Uterus (tissue), 4 donors: ENCODE data around the gene IRS2. TPM values are rescaled to one million over a fixed set of nuclear protein-coding genes. Genes with fewer than 3 reads are reported as not detected.
"Not testable (repeated sequence)": the region's sequence is repeated elsewhere in the genome, so short reads cannot be mapped to it uniquely, and the experiment has no call there.

Experiments used
- DNase-seq, 2 donors: peaks; one replicate each; pipeline ENCODE4 v3.0.0-alpha.2; 2019 to 2020
- H3K27ac ChIP-seq, 2 donors: fragments of 200-600 bp; sonication (generic); 1 replicate in 1 of 2; 2 replicates in 1 of 2; pipeline ENCODE4 v1.5.1; 2016 to 2018
- H3K27me3 ChIP-seq, 2 donors: fragments of 200-600 bp; sonication (generic); one replicate each; pipeline ENCODE4 v1.5.1; 2018 to 2019; ENCODE audit warnings: control low read depth in 1 of 2
- H3K36me3 ChIP-seq, 2 donors: fragments of 200-600 bp; sonication (generic); one replicate each; pipeline ENCODE4 v1.5.1; 2019; ENCODE audit warnings: control low read depth in 1 of 2
- H3K4me1 ChIP-seq, 2 donors: fragments of 200-600 bp; sonication (generic); one replicate each; pipeline ENCODE4 v1.5.1; 2018 to 2019; ENCODE audit warnings: control low read depth in 1 of 2
- H3K4me3 ChIP-seq, 2 donors: fragments of 200-600 bp; sonication (generic); 1 replicate in 1 of 2; 2 replicates in 1 of 2; pipeline ENCODE4 v1.5.1; 2018 to 2019; ENCODE audit warnings: mild to moderate bottlenecking in 1 of 2
- H3K9me3 ChIP-seq, 2 donors: fragments of 200-600 bp; sonication (generic); one replicate each; pipeline ENCODE4 v1.5.1; 2019; ENCODE audit warnings: control low read depth in 1 of 2
- POLR2A ChIP-seq, 2 donors: fragments of 450-650 bp; IDR thresholded peaks; one replicate each; pipeline ENCODE4 v1.6.1; 2016; ENCODE audit warnings: antibody characterized with exemption in 2 of 2, mild to moderate bottlenecking in 1 of 2, moderate library complexity in 1 of 2
- intact Hi-C: fragments of 100-400 bp; cut with DNase I; formaldehyde crosslinking; loops from one replicate; pipeline ENCODE4 v1.15.1; 2023; ENCODE audit warnings: low total_unique reads
- total RNA-seq, 4 donors: library from RNA; depleted of rRNA in 3 of 4; stranded (reverse); fragments of >200 nt in 3 of 4; gene quantifications; one replicate each; pipeline versions ENCODE4 v1.1.0 to v1.2.4, GENCODE V29; 2014 to 2023
- TF ChIP-seq, protein P1 (sequence below), 4 experiments: fragments of 200-600 bp in 2 of 4; fragments of 450-650 bp in 2 of 4; sonication (generic) in 2 of 4; IDR thresholded peaks; one replicate each; pipeline ENCODE4 v1.5.1; 2016 to 2019; ENCODE audit warnings: antibody characterized with exemption in 4 of 4, mild to moderate bottlenecking in 2 of 4, moderate library complexity in 1 of 4
- donor health status: DM: yes; HTN: yes; CAD: no.

IRS2 gene, protein sequence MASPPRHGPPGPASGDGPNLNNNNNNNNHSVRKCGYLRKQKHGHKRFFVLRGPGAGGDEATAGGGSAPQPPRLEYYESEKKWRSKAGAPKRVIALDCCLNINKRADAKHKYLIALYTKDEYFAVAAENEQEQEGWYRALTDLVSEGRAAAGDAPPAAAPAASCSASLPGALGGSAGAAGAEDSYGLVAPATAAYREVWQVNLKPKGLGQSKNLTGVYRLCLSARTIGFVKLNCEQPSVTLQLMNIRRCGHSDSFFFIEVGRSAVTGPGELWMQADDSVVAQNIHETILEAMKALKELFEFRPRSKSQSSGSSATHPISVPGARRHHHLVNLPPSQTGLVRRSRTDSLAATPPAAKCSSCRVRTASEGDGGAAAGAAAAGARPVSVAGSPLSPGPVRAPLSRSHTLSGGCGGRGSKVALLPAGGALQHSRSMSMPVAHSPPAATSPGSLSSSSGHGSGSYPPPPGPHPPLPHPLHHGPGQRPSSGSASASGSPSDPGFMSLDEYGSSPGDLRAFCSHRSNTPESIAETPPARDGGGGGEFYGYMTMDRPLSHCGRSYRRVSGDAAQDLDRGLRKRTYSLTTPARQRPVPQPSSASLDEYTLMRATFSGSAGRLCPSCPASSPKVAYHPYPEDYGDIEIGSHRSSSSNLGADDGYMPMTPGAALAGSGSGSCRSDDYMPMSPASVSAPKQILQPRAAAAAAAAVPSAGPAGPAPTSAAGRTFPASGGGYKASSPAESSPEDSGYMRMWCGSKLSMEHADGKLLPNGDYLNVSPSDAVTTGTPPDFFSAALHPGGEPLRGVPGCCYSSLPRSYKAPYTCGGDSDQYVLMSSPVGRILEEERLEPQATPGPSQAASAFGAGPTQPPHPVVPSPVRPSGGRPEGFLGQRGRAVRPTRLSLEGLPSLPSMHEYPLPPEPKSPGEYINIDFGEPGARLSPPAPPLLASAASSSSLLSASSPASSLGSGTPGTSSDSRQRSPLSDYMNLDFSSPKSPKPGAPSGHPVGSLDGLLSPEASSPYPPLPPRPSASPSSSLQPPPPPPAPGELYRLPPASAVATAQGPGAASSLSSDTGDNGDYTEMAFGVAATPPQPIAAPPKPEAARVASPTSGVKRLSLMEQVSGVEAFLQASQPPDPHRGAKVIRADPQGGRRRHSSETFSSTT (N-terminal part only)
- total RNA-seq: 10 to 100 TPM in 2 of 4 donors, 1 to 10 TPM in 2; 6.5 to 20.3 (median 11.7) TPM

DNA sequence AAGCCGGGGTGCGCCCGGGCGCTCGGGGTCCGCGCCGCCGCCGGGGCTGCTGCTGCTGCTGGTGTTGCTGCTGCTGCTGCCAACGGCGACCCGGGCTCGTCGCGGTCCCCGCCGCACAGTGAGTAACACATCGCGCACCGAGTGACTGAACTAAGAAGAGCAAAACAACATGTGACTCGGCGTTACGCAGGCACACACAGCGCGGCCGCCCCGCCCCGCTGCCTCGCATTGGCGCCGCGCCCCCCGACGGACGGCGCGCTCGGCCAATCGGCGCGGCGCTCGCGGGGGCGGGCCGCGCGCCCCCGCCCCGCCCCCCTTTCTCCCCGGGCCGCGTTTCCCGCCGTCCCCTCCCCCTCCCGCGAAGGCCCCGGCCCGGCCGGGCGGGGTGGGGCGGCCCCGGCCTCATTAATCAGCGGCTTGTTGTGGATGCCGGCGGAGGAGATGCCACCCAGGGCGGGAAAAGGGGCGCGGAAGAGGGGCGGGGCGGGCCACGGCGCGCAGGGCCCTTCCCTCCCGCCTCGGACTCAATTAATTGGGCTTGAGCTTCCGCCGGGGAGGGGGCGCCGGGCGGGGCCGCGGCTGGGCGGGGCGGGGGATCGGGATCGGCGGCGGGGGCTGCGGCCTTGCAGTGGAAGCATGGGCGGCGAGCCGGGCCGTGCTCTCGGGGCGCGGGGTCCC is at the start of gene IRS2:
Gene IRS2 (minus strand): TSS at position 127 of the 678 bp plus-strand sequence. CDS start 530 bp downstream, outside the sequence.
- H3K27me3 ChIP-seq: peaks cover 0 to 5% of the 10 kb centered on the region in 2 donors
- peak; percentile 88 to 93 for DNase-seq
- intact Hi-C loops: loop anchor here (10.0 kb wide), 1 partner anchor 328 kb away; no protein-coding TSS in a partner anchor
- peak; percentile 98 to 99 for TF ChIP-seq POLR2A (IDR thresholded peaks at IDR 0.05)
- TF ChIP-seq, protein P1, sequence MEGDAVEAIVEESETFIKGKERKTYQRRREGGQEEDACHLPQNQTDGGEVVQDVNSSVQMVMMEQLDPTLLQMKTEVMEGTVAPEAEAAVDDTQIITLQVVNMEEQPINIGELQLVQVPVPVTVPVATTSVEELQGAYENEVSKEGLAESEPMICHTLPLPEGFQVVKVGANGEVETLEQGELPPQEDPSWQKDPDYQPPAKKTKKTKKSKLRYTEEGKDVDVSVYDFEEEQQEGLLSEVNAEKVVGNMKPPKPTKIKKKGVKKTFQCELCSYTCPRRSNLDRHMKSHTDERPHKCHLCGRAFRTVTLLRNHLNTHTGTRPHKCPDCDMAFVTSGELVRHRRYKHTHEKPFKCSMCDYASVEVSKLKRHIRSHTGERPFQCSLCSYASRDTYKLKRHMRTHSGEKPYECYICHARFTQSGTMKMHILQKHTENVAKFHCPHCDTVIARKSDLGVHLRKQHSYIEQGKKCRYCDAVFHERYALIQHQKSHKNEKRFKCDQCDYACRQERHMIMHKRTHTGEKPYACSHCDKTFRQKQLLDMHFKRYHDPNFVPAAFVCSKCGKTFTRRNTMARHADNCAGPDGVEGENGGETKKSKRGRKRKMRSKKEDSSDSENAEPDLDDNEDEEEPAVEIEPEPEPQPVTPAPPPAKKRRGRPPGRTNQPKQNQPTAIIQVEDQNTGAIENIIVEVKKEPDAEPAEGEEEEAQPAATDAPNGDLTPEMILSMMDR (IDR thresholded peaks at IDR 0.05): peak in 1 of 4 experiments; percentile 39
- peak within 1 kb of the TSS; percentile 37 to 64 for H3K4me3 ChIP-seq
- H3K4me1 ChIP-seq: peaks cover 0 to 16% of the 10 kb centered on the region in 2 donors
- no peaks in the 10 kb centered on the region for H3K36me3 ChIP-seq
- peak within 1 kb of the TSS; percentile 93 to 98 for H3K27ac ChIP-seq
- no peaks in the 10 kb centered on the region for H3K9me3 ChIP-seq

DNA sequence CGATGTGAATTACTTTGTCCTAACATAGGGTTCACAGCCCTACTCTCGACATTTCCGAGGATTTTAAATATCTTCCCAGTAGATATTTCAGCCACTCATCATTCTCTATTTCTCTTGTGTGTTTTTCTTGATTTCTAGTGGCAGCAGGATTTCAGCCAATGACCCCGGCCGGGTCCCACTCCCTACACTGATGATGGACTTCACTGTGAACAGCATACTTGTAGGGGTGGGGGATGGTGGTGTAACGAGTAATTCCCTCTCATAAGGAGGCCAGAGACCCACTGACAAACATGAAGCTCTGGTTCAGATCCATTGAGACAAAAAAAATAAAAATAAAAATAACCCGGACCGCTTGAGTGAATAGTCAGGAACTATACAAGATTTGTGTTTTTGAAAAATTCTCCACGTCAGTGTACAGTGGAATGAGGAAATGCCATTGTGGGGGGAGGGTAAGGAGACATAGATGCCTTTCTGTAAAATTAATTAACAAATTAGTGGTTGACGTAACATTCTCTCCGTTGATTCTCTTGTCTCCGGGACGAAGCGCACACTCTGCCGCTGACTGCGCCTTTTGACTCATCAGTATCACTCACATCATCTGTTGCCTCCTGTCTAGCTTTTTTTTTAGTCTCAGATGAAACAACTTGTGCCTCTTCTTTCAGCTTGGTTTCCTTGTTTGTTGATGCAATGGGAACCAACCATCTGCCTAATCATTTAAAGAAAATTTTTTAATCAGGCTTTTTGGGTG is 48.8 kb upstream of the IRS2 start:
- intact Hi-C loops: no loop called here
- no peak for TF ChIP-seq POLR2A (IDR thresholded peaks at IDR 0.05)
- TF ChIP-seq, protein P1 (IDR thresholded peaks at IDR 0.05): no peak

DNA sequence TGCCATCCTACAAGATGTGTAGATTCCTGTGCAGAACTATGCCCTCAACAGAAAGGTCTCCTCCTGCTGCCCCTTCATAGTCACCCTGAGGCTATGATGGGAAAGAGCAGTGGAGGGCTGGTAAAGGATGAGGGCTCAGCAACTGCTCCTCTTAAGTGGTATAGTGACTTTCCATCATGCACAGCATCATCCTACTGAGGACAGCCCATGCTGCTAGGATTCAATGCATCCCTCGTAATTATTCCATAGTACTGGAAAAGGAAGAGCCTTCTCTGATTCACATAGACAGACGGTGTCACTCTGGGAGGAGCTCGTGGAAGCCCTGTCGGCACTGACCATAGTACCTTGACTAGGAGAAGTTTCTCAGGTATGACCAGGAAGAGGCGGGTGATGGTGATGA is 47.6 kb upstream of the IRS2 start:
- H3K27me3 ChIP-seq: no peaks in the 10 kb centered on the region
- no peaks in the 10 kb centered on the region for H3K36me3 ChIP-seq
- intact Hi-C loops: no loop called here
- no peaks in the 10 kb centered on the region for H3K9me3 ChIP-seq
- H3K4me1 ChIP-seq: no peaks in the 10 kb centered on the region
- H3K27ac ChIP-seq: no peak overlapping the region
- TF ChIP-seq, protein P1 (IDR thresholded peaks at IDR 0.05): no peak
- no peak for TF ChIP-seq POLR2A (IDR thresholded peaks at IDR 0.05)
- H3K4me3 ChIP-seq: no peak overlapping the region
- DNase-seq: no peak

More for the DNA sequence above, 48.8 kb upstream of the IRS2 start:
- no peak overlapping the region for H3K4me3 ChIP-seq
- no peaks in the 10 kb centered on the region for H3K9me3 ChIP-seq
- no peak for DNase-seq
- H3K4me1 ChIP-seq: no peaks in the 10 kb centered on the region
- H3K27ac ChIP-seq: no peak overlapping the region
- H3K27me3 ChIP-seq: no peaks in the 10 kb centered on the region
- no peaks in the 10 kb centered on the region for H3K36me3 ChIP-seq

DNA sequence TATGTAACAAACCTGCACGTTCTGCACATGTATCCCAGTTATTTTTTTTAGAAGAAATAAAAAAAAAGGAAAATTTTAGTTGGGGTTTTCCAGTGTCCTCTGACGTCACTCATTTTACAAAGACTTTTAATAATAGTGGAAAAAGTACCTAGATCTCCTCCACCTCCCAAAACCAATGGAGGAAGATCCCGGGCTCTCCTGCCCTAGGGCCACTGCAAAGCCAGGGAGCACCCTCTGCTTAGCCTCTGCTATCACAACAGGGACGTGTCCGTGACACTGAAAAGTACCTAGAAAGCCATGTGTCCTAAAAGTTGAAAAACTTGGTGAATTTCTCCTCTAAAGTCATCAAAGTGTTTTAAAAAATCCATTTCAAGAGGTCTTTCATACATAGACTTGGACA is 46.7 kb upstream of the IRS2 start:
- Histone ChIP-seq H3K27me3 (no peaks in the 10 kb centered on the region), H3K4me1 (no peaks in the 10 kb centered on the region), H3K9me3 (no peaks in the 10 kb centered on the region), H3K4me3 (no peak overlapping the region), H3K36me3 (no peaks in the 10 kb centered on the region), H3K27ac (no peak overlapping the region)
- DNase-seq: no peak
- intact Hi-C loops: no loop called here
- TF ChIP-seq POLR2A (IDR thresholded peaks at IDR 0.05): no peak
- TF ChIP-seq, protein P1 (IDR thresholded peaks at IDR 0.05): no peak

DNA sequence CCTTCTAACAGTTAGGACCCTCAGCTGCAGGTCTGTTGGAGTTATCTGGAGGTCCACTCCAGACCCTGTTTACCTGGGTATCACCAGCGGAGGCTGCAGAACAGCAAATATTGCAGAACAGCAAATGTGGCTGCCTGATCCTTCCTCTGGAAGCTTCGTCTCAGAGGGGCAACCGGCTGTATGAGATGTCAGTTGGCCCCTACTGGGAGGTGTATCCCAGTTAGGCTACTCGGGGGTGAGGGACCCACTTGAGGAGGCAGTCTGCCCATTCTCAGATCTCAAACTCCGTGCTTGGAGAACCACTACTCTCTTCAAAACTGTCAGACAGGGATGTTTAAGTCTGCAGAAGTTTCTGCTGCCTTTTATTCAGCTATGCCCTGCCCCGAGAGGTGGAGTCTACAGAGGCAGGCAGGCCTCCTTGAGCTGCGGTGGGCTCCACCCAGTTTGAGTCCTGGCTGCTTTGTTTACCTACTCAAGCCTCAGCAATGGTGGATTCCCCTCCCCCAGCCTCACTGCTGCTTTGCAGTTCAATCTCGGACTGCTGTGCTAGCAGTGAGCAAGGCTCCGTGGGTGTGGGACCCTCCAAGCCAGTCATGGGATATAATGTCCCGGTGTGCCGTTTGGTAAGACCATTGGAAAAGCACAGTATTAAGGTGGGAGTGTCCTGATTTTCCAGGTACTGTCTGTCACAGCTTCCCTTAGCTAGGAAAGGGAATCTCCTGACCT is 42.4 kb upstream of the IRS2 start:
- H3K27me3 ChIP-seq, H3K27ac ChIP-seq, intact Hi-C loops, DNase-seq, H3K4me1 ChIP-seq, H3K36me3 ChIP-seq, H3K4me3 ChIP-seq, H3K9me3 ChIP-seq: not testable (repeated sequence)

DNA sequence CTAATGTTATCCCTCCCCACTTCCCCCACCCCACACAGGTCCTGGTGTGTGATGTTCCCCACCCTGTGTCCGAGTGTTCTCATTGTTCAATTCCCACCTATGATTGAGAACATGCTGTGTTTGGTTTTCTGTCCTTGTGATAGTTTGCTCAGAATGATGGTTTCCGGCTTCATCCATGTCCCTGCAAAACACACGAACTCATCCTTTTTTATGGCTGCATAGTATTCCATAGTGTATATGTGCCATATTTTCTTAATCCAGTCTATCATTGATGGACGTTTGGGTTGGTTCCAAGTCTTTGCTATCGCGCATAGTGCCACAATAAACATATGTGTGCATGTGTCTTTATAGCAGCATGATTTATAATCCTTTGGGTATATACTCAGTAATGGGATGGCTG is 36.8 kb upstream of the IRS2 start:
- DNase-seq, intact Hi-C loops, H3K4me3 ChIP-seq, H3K9me3 ChIP-seq, H3K36me3 ChIP-seq, H3K4me1 ChIP-seq, H3K27me3 ChIP-seq, H3K27ac ChIP-seq: not testable (repeated sequence)
